Activated B cell treated with CpG ODN at 0.5 μM for 24 hours (primary cell): ENCODE data around the gene SMCO2. TPM values are rescaled to one million over a fixed set of nuclear protein-coding genes. Genes with fewer than 3 reads are reported as not detected.

ENCODE experiments used
- ATAC-seq: fragments of 200-7000 bp; cut with Tn5 transposase; one replicate; pipeline ENCODE4 v1.10.0; 2021; ENCODE audit warnings: low read depth, mild to moderate bottlenecking, moderate library complexity
- CTCF ChIA-PET: fragments of 350-600 bp; sonication (Branson Sonifier 250); formaldehyde crosslinking; loops from one replicate; lab custom pipeline; 2021; ENCODE audit warnings: antibody characterized with exemption; lab: Charles Lee
- POLR2A ChIA-PET: fragments of 350-600 bp; sonication (Branson Sonifier 250); formaldehyde crosslinking; loops from one replicate; lab custom pipeline; 2021; ENCODE audit warnings: antibody characterized with exemption; lab: Charles Lee
- DNase-seq: peaks from one replicate; pipeline ENCODE4 v3.0.0; 2022
- H3K27ac Mint-ChIP-seq: one replicate; pipeline ENCODE4 v1.8.0; 2020; ENCODE audit warnings: mixed read lengths
- H3K27me3 Mint-ChIP-seq: one replicate; pipeline ENCODE4 v1.8.0; 2021; ENCODE audit warnings: mixed read lengths
- H3K36me3 Mint-ChIP-seq: one replicate; pipeline ENCODE4 v1.8.0; 2021; ENCODE audit warnings: low read depth, mixed read lengths
- H3K4me1 Mint-ChIP-seq: one replicate; pipeline ENCODE4 v1.8.0; 2021; ENCODE audit warnings: mixed read lengths
- H3K4me3 Mint-ChIP-seq: one replicate; pipeline ENCODE4 v1.8.0; 2020; ENCODE audit warnings: mild to moderate bottlenecking, mixed read lengths
- H3K9me3 Mint-ChIP-seq: one replicate; pipeline ENCODE4 v1.8.0; 2020; ENCODE audit warnings: mixed read lengths
- intact Hi-C: fragments of 100-400 bp; cut with micrococcal nuclease; formaldehyde crosslinking; loops from one replicate; pipeline ENCODE4 v1.15.1; 2024
- total RNA-seq: library from RNA; stranded (reverse); gene quantifications from 2 replicates; pipeline ENCODE4 v1.2.3, GENCODE V29; 2022
- TF ChIP-seq, protein P1 (sequence below): fragments of 200-600 bp; IDR thresholded peaks from one replicate; pipeline ENCODE4 v1.8.0; 2022; ENCODE audit warnings: antibody characterized with exemption, mild to moderate bottlenecking

Gene SMCO2
- total RNA-seq: not detected in 2 replicates

DNA sequence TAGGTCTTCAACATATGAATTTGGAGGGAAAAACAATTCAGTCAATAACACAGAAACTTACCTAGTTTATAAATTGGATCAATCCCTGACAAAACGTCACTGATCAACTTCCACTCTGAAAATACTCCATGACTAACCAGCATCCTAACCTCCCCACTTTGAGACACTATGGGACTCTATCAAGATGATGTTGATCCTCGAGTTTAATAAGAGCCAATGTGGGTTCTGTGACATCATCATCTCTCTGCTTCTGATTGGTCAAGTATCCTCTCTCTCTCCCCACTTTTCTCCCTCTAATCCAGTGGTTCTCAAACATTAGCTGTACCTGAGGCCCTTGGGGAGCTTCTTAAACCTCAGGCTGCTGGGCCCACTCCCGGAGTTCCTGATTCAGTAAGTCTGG is at the start of gene SMCO2:
Gene SMCO2 (plus strand): TSS at position 301 of the 400 bp plus-strand sequence. CDS start 23,896 bp downstream, outside the sequence.
- DNase-seq (no peak), ATAC-seq (no peak)
- ChIA-PET CTCF (no interaction called here), POLR2A (no interaction called here)
- Mint-ChIP-seq H3K27ac (no peak within 1 kb of the TSS), H3K36me3 (no peaks in the 10 kb centered on the region), H3K9me3 (peaks cover 7% of the 10 kb centered on the region), H3K4me1 (no peaks in the 10 kb centered on the region), H3K27me3 (peaks cover under 1% of the 10 kb centered on the region), H3K4me3 (no peak within 1 kb of the TSS)
- TF ChIP-seq, protein P1, sequence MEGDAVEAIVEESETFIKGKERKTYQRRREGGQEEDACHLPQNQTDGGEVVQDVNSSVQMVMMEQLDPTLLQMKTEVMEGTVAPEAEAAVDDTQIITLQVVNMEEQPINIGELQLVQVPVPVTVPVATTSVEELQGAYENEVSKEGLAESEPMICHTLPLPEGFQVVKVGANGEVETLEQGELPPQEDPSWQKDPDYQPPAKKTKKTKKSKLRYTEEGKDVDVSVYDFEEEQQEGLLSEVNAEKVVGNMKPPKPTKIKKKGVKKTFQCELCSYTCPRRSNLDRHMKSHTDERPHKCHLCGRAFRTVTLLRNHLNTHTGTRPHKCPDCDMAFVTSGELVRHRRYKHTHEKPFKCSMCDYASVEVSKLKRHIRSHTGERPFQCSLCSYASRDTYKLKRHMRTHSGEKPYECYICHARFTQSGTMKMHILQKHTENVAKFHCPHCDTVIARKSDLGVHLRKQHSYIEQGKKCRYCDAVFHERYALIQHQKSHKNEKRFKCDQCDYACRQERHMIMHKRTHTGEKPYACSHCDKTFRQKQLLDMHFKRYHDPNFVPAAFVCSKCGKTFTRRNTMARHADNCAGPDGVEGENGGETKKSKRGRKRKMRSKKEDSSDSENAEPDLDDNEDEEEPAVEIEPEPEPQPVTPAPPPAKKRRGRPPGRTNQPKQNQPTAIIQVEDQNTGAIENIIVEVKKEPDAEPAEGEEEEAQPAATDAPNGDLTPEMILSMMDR: no peak
- intact Hi-C loops: no loop called here

DNA sequence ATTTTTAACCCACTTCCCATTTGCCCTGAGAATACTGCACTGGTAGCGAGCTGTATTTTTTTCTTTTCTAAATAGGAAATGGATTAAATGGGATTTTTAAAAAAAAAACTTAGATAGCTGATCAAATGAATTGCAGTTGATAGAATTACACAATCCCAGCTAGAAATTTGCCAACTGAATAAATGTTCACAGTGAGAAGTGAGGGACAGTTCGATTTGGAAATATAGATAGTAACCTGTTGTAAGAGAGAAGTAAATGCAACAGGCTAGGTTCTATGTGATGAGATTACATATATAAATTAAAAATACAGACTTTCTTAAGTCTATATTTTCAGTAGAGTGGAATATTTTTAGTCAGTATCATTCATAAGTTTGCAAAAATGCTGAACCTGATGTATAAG is 48.1 kb upstream of the SMCO2 start:
- DNase-seq: no peak
- no peaks in the 10 kb centered on the region for H3K4me1 Mint-ChIP-seq
- H3K27me3 Mint-ChIP-seq: no peaks in the 10 kb centered on the region
- POLR2A ChIA-PET: no interaction called here
- CTCF ChIA-PET: interaction anchor here (0.8 kb wide), 1 partner anchor 14 kb away, joined by 3 read pairs; no protein-coding TSS in a partner anchor
- no peaks in the 10 kb centered on the region for H3K9me3 Mint-ChIP-seq
- intact Hi-C loops: no loop called here
- TF ChIP-seq, protein P1: no peak
- H3K27ac Mint-ChIP-seq: no peak overlapping the region
- no peak for ATAC-seq
- H3K36me3 Mint-ChIP-seq: no peaks in the 10 kb centered on the region
- H3K4me3 Mint-ChIP-seq: no peak overlapping the region

DNA sequence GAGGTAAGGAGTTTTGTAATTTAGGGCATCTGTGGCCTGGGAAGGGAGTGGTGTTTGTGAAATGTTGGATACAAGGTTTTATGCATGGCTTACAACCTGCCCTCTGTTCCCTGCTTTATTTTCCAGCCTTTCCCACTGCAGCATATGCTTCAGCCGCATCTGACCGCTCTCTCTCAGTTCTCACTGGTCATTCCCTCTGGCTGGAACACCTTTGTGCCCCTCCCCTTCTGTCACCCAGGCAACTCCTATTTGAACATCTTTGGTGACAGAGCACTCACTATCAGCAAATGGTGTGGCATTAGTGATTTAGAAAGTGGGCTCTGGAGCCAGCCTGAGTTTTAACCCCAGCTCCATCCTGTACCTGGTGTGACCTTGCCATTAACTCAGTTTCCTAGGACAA is 47.5 kb upstream of the SMCO2 start:
- ChIA-PET CTCF (no interaction called here), POLR2A (no interaction called here)
- no peaks in the 10 kb centered on the region for H3K27me3 Mint-ChIP-seq
- H3K36me3 Mint-ChIP-seq: no peaks in the 10 kb centered on the region
- no peaks in the 10 kb centered on the region for H3K4me1 Mint-ChIP-seq
- no peaks in the 10 kb centered on the region for H3K9me3 Mint-ChIP-seq
- H3K4me3 Mint-ChIP-seq: no peak overlapping the region
- no peak for ATAC-seq
- DNase-seq: no peak
- no peak overlapping the region for H3K27ac Mint-ChIP-seq
- TF ChIP-seq, protein P1: no peak
- intact Hi-C loops: no loop called here

DNA sequence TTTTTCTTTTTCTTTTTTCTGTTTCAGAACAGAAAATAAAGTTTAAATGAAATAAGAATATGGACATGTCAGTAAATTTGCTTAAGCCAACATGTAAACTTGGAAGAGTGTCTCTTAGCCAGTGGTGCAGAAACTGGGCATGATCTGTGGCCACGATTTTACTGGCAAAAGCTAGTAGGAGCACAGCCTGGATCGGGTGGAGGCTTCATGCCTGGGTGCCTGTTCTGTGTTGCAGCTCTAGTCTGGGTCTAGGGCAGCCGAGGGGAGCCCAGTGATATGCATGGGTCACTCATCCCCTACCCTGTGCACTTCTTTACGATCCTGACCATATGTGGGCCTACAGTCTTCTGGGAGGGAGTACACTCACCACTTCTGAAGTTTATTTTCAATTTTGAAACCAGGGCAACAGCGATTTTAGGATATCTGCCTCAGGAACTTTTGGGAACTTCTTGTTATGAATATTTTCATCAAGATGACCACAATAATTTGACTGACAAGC is 45.6 kb upstream of the SMCO2 start:
- Mint-ChIP-seq H3K4me3 (no peak overlapping the region), H3K27ac (no peak overlapping the region), H3K36me3 (no peaks in the 10 kb centered on the region), H3K9me3 (no peaks in the 10 kb centered on the region), H3K4me1 (no peaks in the 10 kb centered on the region), H3K27me3 (no peaks in the 10 kb centered on the region)
- ATAC-seq (no peak), DNase-seq (no peak)
- TF ChIP-seq, protein P1: no peak
- intact Hi-C loops: no loop called here
- CTCF ChIA-PET: no interaction called here
- POLR2A ChIA-PET: no interaction called here

DNA sequence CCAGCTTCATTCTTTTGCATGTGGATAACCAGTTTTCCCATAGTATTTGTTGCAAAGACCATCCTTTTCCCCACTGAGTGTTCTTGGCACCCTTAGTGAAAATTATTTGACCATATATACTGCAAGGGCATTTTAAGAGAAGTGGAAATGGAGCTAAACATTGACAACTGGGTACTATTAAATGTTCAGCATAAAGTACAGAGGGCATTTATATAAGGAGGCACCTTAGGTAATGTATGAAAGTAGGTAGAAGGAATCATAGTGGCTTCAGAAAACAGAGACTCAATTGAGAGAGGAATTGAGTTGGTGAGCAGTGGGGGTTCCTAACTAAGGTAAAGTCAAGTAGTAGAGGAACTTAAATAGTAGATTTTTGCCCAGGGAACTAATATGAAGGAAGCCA is 34.5 kb upstream of the SMCO2 start:
- no peaks in the 10 kb centered on the region for H3K4me1 Mint-ChIP-seq
- ChIA-PET CTCF (no interaction called here), POLR2A (no interaction called here)
- no peaks in the 10 kb centered on the region for H3K27me3 Mint-ChIP-seq
- H3K9me3 Mint-ChIP-seq: peaks cover 2% of the 10 kb centered on the region
- H3K36me3 Mint-ChIP-seq: no peaks in the 10 kb centered on the region
- DNase-seq (no peak), ATAC-seq (no peak)
- no peak overlapping the region for H3K27ac Mint-ChIP-seq
- no peak overlapping the region for H3K4me3 Mint-ChIP-seq
- intact Hi-C loops: no loop called here
- TF ChIP-seq, protein P1: no peak
